Effector CD4-positive, alpha-beta T cell (primary cell): ENCODE data around the gene KRT28. TPM values are rescaled to one million over a fixed set of nuclear protein-coding genes. Genes with fewer than 3 reads are reported as not detected.

ENCODE experiments used
- DNase-seq: peaks from one replicate; pipeline ENCODE4 v3.0.0-alpha.2; 2020
- total RNA-seq: gene quantifications from one replicate; lab custom pipeline; 2026; lab: John Stamatoyannopoulos, UW

Gene KRT28
- total RNA-seq, result not detected

DNA sequence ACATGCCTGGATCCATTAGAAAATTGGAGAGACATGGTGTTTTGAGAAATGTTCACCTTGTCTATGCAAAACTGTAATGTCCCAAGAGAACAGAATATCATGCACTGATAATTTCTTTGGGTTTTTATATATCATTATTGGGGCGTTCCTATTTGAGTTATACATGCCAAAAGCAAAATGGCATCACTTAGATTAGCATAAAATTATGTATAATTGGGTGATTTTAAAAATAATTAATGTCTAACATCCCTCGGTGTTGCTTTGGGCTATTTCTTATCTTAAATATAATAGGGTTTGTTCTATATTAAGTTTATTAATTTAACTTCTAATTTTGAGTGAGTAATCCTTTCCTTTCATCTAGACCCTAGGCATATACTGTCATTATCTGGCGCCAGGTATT is at the start of gene KRT28:
Gene KRT28 (minus strand): TSS at position 101 of the 400 bp plus-strand sequence. CDS start 66 bp downstream, at position 35.
- no peak for DNase-seq

- DNase-seq, result no peak
Observed at GRCh38 chr17:40848583-40849235, 49.0 kb upstream of the KRT28 start.

- DNase-seq, result no peak
Observed at GRCh38 chr17:40846515-40847144, 46.9 kb upstream of the KRT28 start.

GRCh38 chr17:40844671-40845107 is 44.9 kb upstream of the KRT28 start:
- DNase-seq, result no peak

GRCh38 chr17:40843242-40843641 is 43.5 kb upstream of the KRT28 start:
- no peak for DNase-seq

DNA sequence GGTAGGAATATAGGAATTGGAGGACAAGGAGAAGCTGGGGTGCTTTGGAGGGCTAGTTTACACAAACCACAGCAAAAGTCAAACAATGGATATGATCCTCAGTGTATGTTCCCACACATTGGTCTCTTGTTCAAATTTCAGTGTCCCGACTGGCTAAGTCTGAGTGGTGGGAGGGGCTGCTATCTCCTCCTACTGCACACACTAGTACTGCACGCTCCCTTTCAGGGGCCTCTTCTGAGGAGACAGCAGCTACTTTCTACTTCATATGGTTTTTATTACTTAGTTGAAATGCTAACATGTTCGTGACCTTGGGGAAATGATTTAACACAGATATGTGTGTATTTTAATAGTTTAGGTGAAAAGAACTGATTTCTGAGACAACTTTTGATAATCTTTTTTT is 41.5 kb upstream of the KRT28 start:
- no peak for DNase-seq

DNA sequence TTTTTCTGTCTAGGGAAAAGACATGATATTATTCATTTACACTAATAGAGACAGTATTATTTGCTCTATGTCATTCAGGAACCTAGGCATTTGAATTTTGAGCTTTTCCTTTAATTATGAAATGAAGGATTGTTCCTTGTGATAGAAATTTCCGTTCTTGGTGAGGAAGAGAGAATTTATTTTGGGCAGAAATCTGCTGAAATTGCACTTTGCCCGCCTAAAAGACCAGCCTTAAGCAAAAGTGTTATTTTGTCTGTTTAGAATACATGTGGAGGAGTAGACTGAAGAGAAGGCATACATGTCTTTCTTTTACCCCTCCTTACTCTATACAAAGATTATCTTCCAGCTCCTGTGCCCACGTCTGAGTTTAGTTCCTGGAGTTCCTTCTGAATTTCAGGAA is 39.4 kb upstream of the KRT28 start:
- no peak for DNase-seq

DNA sequence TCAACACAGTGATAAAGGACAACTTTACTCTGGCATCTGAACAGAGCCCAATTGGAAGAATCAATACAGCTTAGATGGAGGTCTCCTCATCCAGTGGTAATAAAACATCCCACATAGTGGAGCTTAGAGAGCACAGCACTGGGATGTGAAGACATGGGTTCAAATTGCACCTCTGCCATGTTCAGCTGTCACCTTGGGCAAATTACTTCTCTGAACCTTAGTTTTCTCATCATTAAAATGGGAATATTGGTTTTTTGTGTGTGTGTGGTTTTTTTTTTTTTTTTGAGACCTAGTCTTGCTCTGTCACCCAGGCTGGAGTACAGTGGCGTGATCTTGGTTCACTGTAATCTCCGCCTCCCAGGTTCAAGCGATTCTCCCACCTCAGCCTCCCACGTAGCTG is 36.3 kb upstream of the KRT28 start:
- DNase-seq, result no peak

- no peak for DNase-seq
Observed at GRCh38 chr17:40833882-40834281, 34.1 kb upstream of the KRT28 start.

DNA sequence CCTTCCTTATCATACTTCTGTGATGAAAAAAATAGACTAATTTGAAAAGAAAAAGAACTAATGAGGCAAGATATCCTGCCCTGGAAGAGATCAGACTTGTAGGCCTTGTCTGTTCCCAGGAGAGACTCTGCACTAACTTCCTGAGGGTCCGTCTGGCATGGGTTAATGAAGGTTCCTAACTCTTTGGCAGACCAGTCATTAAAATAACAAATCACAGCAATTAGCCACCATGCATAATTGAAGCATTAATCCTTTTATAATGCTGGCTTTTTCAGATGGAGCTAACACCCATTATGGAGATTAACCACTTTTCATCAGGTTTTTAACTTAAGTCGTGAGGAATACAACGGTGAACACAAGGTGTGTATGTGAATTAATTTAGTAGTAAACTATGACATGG is 33.1 kb upstream of the KRT28 start:
- no peak for DNase-seq

DNA sequence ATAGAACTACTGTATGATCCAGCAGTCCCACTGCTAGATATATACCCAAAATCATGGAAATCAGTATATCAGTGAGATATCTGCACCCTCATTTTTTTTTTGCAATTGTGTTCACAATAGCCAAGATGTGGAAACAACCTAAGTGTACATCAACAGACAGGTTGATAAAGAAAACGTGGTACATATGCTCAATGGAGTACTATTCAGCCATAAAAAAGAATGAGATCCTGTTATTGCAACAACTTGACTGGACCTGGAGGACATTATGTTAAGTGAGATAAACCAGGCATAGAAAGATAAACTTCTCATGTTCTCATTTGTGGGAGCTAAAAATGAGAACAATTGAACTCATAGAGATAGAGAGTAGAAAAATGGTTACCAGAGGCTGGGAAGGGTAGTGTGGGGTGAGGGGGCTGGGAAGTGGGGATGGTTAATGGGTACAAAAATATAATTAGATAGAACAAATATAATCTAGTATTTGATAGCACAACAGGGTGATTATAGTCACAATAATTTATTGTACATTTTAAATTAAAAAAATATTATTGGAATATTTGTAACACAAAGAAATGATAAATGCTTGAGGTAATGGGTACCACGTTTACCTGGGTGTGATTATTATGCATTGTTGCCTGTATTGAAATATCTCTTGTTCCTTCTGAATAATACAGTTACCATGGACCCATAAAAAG is 30.5 kb upstream of the KRT28 start:
- no peak for DNase-seq

DNA sequence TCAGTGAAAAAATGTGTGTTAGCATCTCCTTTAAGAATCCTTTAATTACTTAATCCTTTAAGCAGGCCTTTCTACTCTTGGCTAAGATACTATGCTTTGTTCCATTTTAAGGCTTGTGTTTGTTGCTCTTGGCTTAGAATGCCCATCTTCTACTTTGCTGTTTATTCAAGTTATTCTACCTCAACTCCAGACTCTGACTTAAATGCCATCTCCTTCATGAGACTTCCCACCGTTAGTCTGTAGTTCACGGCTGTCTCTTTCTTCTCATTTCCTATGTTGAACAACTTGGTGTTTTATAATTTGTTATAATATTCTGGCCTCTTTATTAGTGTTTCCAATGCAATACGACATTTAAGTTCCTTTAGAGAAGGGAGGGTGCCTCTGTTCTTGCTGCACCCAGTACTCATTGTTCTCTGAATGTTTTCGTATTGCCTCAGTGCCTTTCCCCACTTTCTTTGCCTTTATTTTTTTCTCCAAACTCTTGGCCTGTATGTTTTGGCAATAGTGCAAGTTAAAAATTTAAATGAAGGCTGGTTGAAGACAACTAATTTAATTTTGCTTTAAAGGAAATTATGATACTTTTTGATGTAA is 28.8 kb upstream of the KRT28 start:
- no peak for DNase-seq

GRCh38 chr17:40827746-40828453 is 28.1 kb upstream of the KRT28 start:
- DNase-seq, result no peak

DNA sequence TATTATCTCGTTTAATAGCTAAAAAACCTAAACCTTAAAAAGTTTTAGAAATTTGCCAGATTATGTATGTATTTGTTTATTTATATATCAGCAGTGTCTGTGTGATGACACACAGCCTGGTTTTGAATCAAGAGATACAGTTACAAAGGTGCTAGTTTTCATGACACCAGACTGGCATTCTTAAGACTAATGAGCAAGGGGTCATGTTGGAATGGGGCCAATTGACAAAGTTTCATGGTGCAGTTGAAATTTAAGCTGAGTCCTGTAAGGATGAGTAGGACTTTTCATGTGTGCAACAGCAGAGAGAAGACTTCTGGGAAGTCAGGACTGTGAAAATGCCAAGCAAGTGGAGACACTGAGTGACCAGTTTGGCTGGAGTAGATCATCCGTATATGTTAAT is 25.8 kb upstream of the KRT28 start:
- no peak for DNase-seq

DNA sequence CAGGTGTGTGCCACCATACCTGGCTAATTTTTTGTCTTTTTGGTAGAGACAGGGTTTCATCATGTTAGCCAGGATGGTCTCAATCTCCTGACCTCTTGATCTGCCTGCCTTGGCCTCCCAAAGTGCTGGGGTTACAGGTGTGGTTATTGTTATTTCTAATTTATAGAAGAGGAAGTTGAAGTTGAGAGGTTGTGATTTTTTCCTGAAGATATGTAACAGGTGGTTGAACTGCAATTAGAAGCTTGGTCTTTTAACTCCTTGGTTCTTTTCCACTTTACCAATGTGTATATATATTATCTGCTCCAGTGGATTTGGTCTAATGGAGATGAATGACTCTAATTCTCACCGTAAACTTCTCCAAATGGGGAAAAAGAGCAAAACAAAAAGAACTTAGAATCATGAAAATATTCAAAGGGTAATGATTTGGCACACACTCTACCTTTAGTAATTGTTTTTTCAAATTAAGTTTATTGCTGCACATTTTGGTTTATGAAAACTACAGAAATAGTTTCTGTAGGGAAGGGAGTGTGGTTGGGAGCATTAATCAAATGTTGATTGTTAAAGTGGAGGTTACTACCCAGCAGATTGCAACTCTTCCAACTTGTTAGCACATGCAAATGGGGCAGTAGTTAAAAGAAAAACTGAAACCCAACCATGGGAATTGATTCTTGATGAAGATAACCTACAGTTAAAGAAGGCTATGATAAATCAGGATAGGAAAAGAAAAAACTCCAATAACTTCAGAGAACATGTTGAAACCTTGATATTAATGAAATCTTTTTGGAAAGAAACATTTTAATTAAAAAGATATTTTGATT is 24.5 kb upstream of the KRT28 start:
- no peak for DNase-seq

- no peak for DNase-seq
Observed at GRCh38 chr17:40822132-40822812, 22.5 kb upstream of the KRT28 start, which contains the start of gene KRT10. TSS of gene KRT10 (minus strand) at chr17:40822614. CDS start at chr17:40822585, 29 bp downstream.

- DNase-seq, result no peak
Observed at GRCh38 chr17:40821536-40821935, 21.8 kb upstream of the KRT28 start.

DNA sequence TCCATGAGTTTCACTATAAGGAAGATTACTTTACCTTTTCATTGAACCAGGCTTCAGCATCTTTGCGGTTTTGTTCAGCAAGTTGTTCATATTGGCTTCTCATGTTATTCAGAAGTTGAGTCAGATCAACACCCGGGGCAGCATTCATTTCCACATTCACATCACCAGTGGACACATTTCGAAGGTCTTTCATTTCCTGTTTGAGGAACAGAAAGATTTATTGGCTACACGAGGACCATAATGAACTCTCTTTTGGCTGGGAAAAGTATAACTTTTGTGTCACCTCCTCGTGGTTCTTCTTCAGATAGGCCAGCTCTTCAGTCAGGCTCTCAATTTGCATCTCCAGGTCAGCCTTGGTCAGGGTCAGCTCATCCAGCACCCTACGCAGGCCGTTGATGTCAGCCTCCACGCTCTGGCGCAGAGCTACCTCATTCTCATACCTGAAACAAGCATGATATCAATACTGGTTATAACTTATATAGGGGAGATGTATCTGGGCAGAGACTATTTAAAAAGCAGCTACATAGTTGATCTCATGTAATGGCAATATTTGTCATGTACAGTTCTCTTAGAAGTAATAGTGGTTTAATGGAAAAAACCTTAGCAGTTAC is 20.6 kb upstream of the KRT28 start:
- DNase-seq, result no peak

GRCh38 chr17:40819528-40820125 is 19.9 kb upstream of the KRT28 start:
- no peak for DNase-seq

GRCh38 chr17:40818733-40819527 is 19.2 kb upstream of the KRT28 start:
- peak; percentile 77 for DNase-seq
